Motor neuron (in vitro differentiated cells): Measurements from ENCODE around the gene TMEM256. TPM values are rescaled to one million over a fixed set of nuclear protein-coding genes. Genes with fewer than 3 reads are reported as not detected.

Source experiments
- ATAC-seq, 8 experiments: fragments of 200-7000 bp; cut with Tn5 transposase; replicated peaks in 6 of 8; 2 replicates each; pipeline ENCODE4 v1.8.0; 2021; ENCODE audit warnings: mild to moderate bottlenecking in 8 of 8, moderate library complexity in 8 of 8
- H3K27ac ChIP-seq, 2 donors: fragments of 250-450 bp; sonication (Bioruptor Pico); 2 replicates each; pipeline ENCODE4 v1.9.0; 2021; ENCODE audit warnings: antibody characterized with exemption in 2 of 2, mild to moderate bottlenecking in 2 of 2, moderate library complexity in 1 of 2
- H3K4me1 ChIP-seq, 2 donors: fragments of 250-450 bp; sonication (Bioruptor Pico); replicated peaks in 1 of 2; 2 replicates each; pipeline ENCODE4 v1.6.1; 2021; ENCODE audit warnings: antibody characterized with exemption in 2 of 2, mild to moderate bottlenecking in 2 of 2, moderate library complexity in 1 of 2
- H3K4me3 ChIP-seq, 5 donors: fragments of 250-450 bp; sonication (Bioruptor Pico); 2 replicates each; pipeline ENCODE4 v1.9.0; 2021; ENCODE audit warnings: antibody characterized with exemption in 5 of 5, mild to moderate bottlenecking in 5 of 5, moderate library complexity in 4 of 5
- WGBS, 10 experiments: fragments of 450-650 bp; shearing (Covaris generic); methylation state at CpG; one replicate each; pipeline ENCODE4 v1.0.0; 2022; 5-methylcytosine and 5-hydroxymethylcytosine counted together
- in situ Hi-C, 9 experiments: fragments of 400-800 bp; cut with MboI; loops; one replicate each; pipeline ENCODE4 v1.15.0; 2021; ENCODE audit warnings: low sequenced_read_pairs in 9 of 9, low pct_unique_long_range_greater_than_20kb in 2 of 9; ENCODE audit not compliant: unreplicated experiment in 9 of 9
- total RNA-seq, 8 experiments: library from RNA; unstranded; fragments of 300-600 nt; gene quantifications; 2 replicates each; pipeline versions ENCODE4 v1.2.3 to v1.2.4, GENCODE V29; 2022

Gene TMEM256
- total RNA-seq, 8 experiments from 2014 or later = 50.7 to 141 (median 111) TPM

DNA sequence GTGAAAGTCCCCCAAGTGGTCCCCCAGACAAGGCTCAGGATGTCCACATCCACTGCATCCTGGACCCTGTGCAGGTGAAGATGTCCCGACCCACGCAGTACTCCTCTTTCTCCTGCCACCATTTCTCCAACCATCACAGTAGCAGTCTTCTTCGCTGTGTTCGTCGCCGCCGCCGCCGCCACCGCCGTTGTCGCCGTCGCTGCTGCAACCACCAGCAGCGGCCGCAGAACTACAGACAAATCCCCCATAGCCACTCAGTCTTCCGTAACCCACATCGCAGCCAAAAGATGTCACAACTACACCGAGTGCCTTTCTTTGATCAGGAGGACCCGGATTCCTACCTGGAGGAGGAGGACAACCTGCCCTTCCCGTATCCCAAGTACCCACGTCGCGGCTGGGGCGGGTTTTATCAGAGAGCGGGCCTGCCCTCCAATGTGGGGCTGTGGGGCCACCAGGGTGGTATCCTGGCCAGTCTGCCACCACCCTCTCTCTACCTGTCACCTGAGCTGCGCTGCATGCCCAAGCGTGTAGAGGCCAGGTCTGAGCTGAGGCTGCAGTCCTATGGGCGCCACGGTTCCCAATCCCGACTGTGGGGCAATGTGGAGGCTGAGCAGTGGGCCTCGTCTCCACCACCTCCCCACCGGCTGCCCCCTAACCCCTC is 22.4 kb upstream of the TMEM256 start:
- in situ Hi-C loops = no loop called here
- WGBS, 10 experiments = 86 to 100% (median 93%) methylated on average over 6 to 16 of the region's 33 CpGs; no CpG with 5 or more reads in 6 of the 10 experiments

DNA sequence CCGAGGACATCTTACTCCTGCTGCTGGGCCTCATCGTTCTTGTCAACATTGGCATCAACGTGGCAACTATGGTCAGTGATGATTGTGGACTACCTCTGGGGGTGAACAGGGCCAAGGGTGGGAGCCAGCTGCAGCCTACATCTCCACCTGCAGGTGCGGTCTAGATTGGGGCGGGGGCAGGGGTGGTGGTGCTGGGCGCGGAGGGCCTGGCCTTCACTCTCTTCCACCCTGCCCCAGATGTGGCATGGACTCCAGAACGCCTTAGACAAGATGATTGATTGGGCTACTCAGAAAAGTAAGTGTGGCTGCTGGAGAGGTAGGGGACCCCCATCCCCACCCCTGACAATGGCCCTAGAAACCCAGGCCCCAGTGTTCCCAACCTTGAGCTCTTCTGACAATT is 21.9 kb upstream of the TMEM256 start:
- H3K4me1 ChIP-seq = peaks cover under 1 to 10% of the 10 kb centered on the region in 2 donors
- no peak overlapping the region for H3K27ac ChIP-seq
- WGBS, 10 experiments = 80 to 100% (median 100%) methylated on average over 1 to 2 of the region's 8 CpGs; no CpG with 5 or more reads in 7 of the 10 experiments
- in situ Hi-C loops = no loop called here
- no peak overlapping the region for H3K4me3 ChIP-seq
- no peak for ATAC-seq

More for the DNA sequence above, 22.4 kb upstream of the TMEM256 start:
- H3K27ac ChIP-seq = no peak overlapping the region
- H3K4me3 ChIP-seq = no peak overlapping the region
- ATAC-seq = peak in 2 of 8 experiments; percentile 11 to 12
- peaks cover 0 to 5% of the 10 kb centered on the region in 2 donors for H3K4me1 ChIP-seq

GRCh38 chr17:7425316-7425715 is 21.4 kb upstream of the TMEM256 start, which contains the start of gene SPEM2:
SPEM2 (plus strand) TSS chr17:7425616; CDS start chr17:7425689, 73 bp downstream.
- no peak for ATAC-seq
- H3K4me3 ChIP-seq = no peak within 1 kb of the TSS
- WGBS, 10 experiments = 73 to 100% (median 88%) methylated on average over 2 to 3 of the region's 7 CpGs; no CpG with 5 or more reads in 6 of the 10 experiments
- in situ Hi-C loops = no loop called here
- H3K27ac ChIP-seq = no peak within 1 kb of the TSS
- H3K4me1 ChIP-seq = peaks cover 5 to 14% of the 10 kb centered on the region in 2 donors

DNA sequence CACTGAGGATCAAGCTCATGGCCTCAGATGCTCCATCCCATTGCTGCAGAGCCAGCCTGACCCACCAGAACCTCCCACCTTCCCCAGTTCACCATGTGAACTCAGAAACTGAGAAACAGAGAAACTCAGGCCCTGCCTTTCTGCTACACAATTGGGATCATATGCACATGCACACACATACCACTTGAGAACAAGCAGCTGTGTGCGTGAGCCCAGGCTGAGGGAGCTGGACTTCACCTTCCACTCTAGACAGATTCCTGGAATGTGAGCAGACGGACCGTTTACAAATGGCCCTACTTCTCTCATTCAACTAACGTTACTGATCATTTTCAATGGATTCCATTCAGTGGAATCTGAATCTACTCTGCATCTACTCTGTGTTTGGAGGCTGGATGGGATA is 19.8 kb upstream of the TMEM256 start:
- Histone ChIP-seq H3K4me1 (peaks cover 21 to 31% of the 10 kb centered on the region in 2 donors), H3K27ac (no peak overlapping the region), H3K4me3 (no peak overlapping the region)
- peak in 2 of 8 experiments; percentile 6 to 45 for ATAC-seq
- WGBS, 10 experiments = 59 to 90% (median 76%) methylated on average over 3 of the region's 4 CpGs; no CpG with 5 or more reads in 7 of the 10 experiments
- in situ Hi-C loops = no loop called here

- H3K27ac ChIP-seq = no peak overlapping the region
- no peak overlapping the region for H3K4me3 ChIP-seq
- H3K4me1 ChIP-seq = peaks cover 27 to 37% of the 10 kb centered on the region in 2 donors
- peak in 2 of 8 experiments; percentile 4 to 10 for ATAC-seq
- in situ Hi-C loops = no loop called here
- 90% methylated on average over 4 of the region's 16 CpGs; no CpG with 5 or more reads in 9 of the 10 experiments for WGBS, 10 experiments
These were observed 17.3 kb upstream of the TMEM256 start for GRCh38 chr17:7421186-7421585.

DNA sequence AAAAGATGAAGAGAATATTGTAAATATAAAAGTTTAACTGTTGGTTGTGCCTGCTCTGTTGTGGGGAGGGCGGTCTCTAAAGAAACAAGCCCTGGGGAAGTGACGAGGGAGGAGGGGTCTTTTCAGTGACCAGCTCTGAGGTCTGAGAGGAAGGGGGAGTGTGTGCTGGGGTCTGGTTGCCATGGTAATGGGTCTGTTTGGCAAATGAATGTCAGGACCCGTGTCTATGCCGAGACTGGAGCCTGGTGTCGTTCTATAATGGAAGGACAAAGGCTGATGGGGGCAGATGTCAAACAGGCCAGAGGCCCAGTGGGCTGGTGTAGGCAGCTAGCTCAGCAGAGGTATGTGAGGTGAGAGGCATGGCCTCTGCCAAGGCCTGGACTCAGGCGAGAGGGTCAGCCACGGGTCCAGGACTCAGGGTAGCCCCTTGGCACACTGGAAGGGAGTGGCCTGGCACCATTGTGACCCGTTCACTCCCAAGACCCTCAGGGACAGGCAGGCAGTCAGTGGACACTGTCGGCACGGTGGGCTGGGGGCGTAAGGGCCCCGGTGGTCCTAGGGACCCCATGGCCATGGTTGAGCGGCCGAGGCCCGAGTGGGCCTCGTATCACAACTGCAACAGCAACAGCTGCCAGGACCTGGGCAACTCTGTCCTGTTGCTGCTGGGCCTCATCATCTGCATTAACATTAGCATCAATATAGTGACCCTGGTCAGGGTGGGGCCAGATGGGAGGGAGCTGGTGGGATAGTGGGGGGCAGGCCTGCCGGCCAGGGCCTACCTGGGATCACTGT is 16.1 kb upstream of the TMEM256 start, which contains the start of gene SPEM1:
TSS of gene SPEM1 (plus strand) at position 506 of the 792 bp plus-strand sequence. CDS start at position 567, 61 bp downstream.
- in situ Hi-C loops = no loop called here
- 0 to 60% (median 18%) methylated on average over 1 to 7 of the region's 17 CpGs; no CpG with 5 or more reads in 5 of the 10 experiments for WGBS, 10 experiments

GRCh38 chr17:7418472-7419152 is 14.7 kb upstream of the TMEM256 start:
- Histone ChIP-seq H3K4me3 (no peak overlapping the region), H3K27ac (peak overlapping the region in 1 of 2 donors; percentile 7)
- ATAC-seq = no peak

More for the DNA sequence above, 16.1 kb upstream of the TMEM256 start, which contains the start of gene SPEM1:
- peak in 5 of 8 experiments; percentile 34 to 67 (median 51) for ATAC-seq
- Histone ChIP-seq H3K4me1 (peaks cover 27 to 37% of the 10 kb centered on the region in 2 donors), H3K4me3 (no peak within 1 kb of the TSS), H3K27ac (peak within 1 kb of the TSS; percentile 31 to 73)

GRCh38 chr17:7417056-7417655 is 13.3 kb upstream of the TMEM256 start:
- in situ Hi-C loops = no loop called here
- peak in 1 of 8 experiments; percentile 10 for ATAC-seq

More at GRCh38 chr17:7418472-7419152, 14.7 kb upstream of the TMEM256 start:
- in situ Hi-C loops = no loop called here
- 0 to 80% (median 50%) methylated on average over 1 to 3 of the region's 18 CpGs; no CpG with 5 or more reads in 6 of the 10 experiments for WGBS, 10 experiments
- peaks cover 27 to 33% of the 10 kb centered on the region in 2 donors for H3K4me1 ChIP-seq

DNA sequence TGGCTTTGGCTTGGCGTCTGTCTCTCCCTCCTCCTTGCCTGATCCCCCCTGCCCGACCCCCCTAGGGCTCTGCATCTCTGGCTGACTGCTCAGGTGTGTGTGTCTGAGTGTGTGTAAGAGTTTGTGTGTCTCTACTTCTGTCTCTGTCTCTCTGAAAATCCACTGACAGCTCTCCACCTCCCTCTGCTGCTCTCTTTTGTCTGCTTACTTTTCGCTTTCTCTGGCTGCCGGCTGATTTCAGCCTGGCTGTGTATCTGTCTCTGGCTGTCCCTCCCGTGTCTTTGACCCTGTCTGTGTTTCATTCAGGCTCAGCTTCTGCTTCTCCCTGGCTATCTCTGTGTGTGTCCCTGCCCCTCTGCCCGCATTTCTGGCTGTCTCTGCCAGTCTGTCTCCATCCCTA is 12.4 kb upstream of the TMEM256 start:
- no peak overlapping the region for H3K27ac ChIP-seq
- H3K4me1 ChIP-seq = peaks cover 27 to 32% of the 10 kb centered on the region in 2 donors
- in situ Hi-C loops = no loop called here
- H3K4me3 ChIP-seq = no peak overlapping the region
- no peak for ATAC-seq
- 53 to 80% (median 68%) methylated on average over 1 to 4 of the region's 6 CpGs; no CpG with 5 or more reads in 5 of the 10 experiments for WGBS, 10 experiments

More at GRCh38 chr17:7417056-7417655, 13.3 kb upstream of the TMEM256 start:
- no peak overlapping the region for H3K4me3 ChIP-seq
- peaks cover 27 to 32% of the 10 kb centered on the region in 2 donors for H3K4me1 ChIP-seq
- WGBS, 10 experiments = 100% methylated on average over 1 to 3 of the region's 54 CpGs; no CpG with 5 or more reads in 8 of the 10 experiments
- H3K27ac ChIP-seq = no peak overlapping the region

DNA sequence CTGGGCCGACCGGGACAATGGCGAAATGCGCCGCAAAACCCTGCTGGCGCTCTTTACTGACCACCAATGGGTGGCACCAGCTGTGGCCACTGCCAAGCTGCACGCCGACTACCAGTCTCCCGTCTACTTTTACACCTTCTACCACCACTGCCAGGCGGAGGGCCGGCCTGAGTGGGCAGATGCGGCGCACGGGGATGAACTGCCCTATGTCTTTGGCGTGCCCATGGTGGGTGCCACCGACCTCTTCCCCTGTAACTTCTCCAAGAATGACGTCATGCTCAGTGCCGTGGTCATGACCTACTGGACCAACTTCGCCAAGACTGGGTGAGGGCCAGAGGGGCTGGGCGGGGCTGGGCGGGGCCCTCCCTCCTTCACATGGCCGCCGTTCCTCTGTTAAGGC is 11.9 kb upstream of the TMEM256 start:
- ATAC-seq = no peak
- Histone ChIP-seq H3K27ac (no peak overlapping the region), H3K4me1 (peaks cover 27% of the 10 kb centered on the region in 2 donors), H3K4me3 (no peak overlapping the region)
- in situ Hi-C loops = no loop called here
- WGBS, 10 experiments = 87 to 100% (median 98%) methylated on average over 2 to 8 of the region's 23 CpGs; no CpG with 5 or more reads in 7 of the 10 experiments

GRCh38 chr17:7414837-7415236 is 10.9 kb upstream of the TMEM256 start:
- Histone ChIP-seq H3K27ac (no peak overlapping the region), H3K4me1 (peaks cover 17 to 18% of the 10 kb centered on the region in 2 donors), H3K4me3 (no peak overlapping the region)
- WGBS, 10 experiments = 88 to 98% (median 92%) methylated on average over 7 to 8 of the region's 14 CpGs; no CpG with 5 or more reads in 7 of the 10 experiments
- no peak for ATAC-seq
- in situ Hi-C loops = no loop called here
